Measurements from ENCODE around the gene CTBP2.

Gene CTBP2

GRCh38 chr10:124974131-124974530 is 186.2 kb downstream of the CTBP2 start:
- H3K4me3 ChIP-seq (ENCODE audit: control insufficient read depth, low read depth, low read length) = no peak overlapping the region
- no peak for TF ChIP-seq CTCF (IDR thresholded peaks at IDR 0.05; ENCODE audit: control insufficient read depth, insufficient read depth, low read depth, low read length, missing control alignments)
- DNase-seq (ENCODE audit: low read depth) = no peak

- no peak for DNase-seq (ENCODE audit: low read depth)
- H3K4me3 ChIP-seq (ENCODE audit: control insufficient read depth, low read depth, low read length) = no peak overlapping the region
- TF ChIP-seq CTCF (IDR thresholded peaks at IDR 0.05; ENCODE audit: control insufficient read depth, insufficient read depth, low read depth, low read length, missing control alignments) = no peak
Measured at GRCh38 chr10:124972637-124973036, 187.7 kb downstream of the CTBP2 start.

- no peak for DNase-seq (ENCODE audit: low read depth)
- TF ChIP-seq CTCF (IDR thresholded peaks at IDR 0.05; ENCODE audit: control insufficient read depth, insufficient read depth, low read depth, low read length, missing control alignments) = no peak
- no peak overlapping the region for H3K4me3 ChIP-seq (ENCODE audit: control insufficient read depth, low read depth, low read length)
Measured at GRCh38 chr10:124971276-124971675, 189.1 kb downstream of the CTBP2 start.

- no peak for TF ChIP-seq CTCF (IDR thresholded peaks at IDR 0.05; ENCODE audit: control insufficient read depth, insufficient read depth, low read depth, low read length, missing control alignments)
- DNase-seq (ENCODE audit: low read depth) = no peak
- no peak overlapping the region for H3K4me3 ChIP-seq (ENCODE audit: control insufficient read depth, low read depth, low read length)
Measured at GRCh38 chr10:124967255-124967654, 193.1 kb downstream of the CTBP2 start.

- TF ChIP-seq CTCF (IDR thresholded peaks at IDR 0.05; ENCODE audit: control insufficient read depth, insufficient read depth, low read depth, low read length, missing control alignments) = no peak
- no peak for DNase-seq (ENCODE audit: low read depth)
- H3K4me3 ChIP-seq (ENCODE audit: control insufficient read depth, low read depth, low read length) = no peak overlapping the region
Measured at GRCh38 chr10:124966008-124966407, 194.4 kb downstream of the CTBP2 start.

- H3K4me3 ChIP-seq (ENCODE audit: control insufficient read depth, low read depth, low read length) = no peak overlapping the region
- DNase-seq (ENCODE audit: low read depth) = no peak
- TF ChIP-seq CTCF (IDR thresholded peaks at IDR 0.05; ENCODE audit: control insufficient read depth, insufficient read depth, low read depth, low read length, missing control alignments) = no peak
Measured at GRCh38 chr10:124963866-124964720, 196.3 kb downstream of the CTBP2 start.
